ENCODE data around the gene CDHR5.

CDHR5 gene

GRCh38 chr11:640021-640706 is 15.4 kb upstream of the CDHR5 start:
- Histone ChIP-seq H3K9ac (ENCODE audit: low read depth, low read length) (no peak overlapping the region), H3K27ac (ENCODE audit: low read length) (no peak overlapping the region), H3K4me2 (ENCODE audit: insufficient read depth, low read length) (no peak overlapping the region), H3K4me1 (ENCODE audit: insufficient read depth, low read length) (no peaks in the 10 kb centered on the region), H4K20me1 (ENCODE audit: insufficient read depth, low read length) (peaks cover 23% of the 10 kb centered on the region), H3K9me3 (ENCODE audit: insufficient read depth, low read length, severe bottlenecking) (no peaks in the 10 kb centered on the region), H3K4me3 (ENCODE audit: low read depth in 1 of 2, low read length in 2 of 2) (no peak overlapping the region), H3K79me2 (ENCODE audit: insufficient read depth, low read length) (no peaks in the 10 kb centered on the region), H2AFZ (ENCODE audit: low read depth, low read length) (no peak overlapping the region), H3K27me3 (ENCODE audit: insufficient read depth, low read length, poor library complexity) (no peaks in the 10 kb centered on the region), H3K36me3 (ENCODE audit: insufficient read depth, low read length) (peaks cover 47% of the 10 kb centered on the region)
- ATAC-seq (ENCODE audit: insufficient read depth, low read depth): no peak
- no peak for DNase-seq
- TF ChIP-seq CTCF (IDR thresholded peaks at IDR 0.05; ENCODE audit: borderline replicate concordance, extremely low read depth, low read length, poor library complexity, severe bottlenecking) (no peak), EZH2 (IDR thresholded peaks at IDR 0.05; ENCODE audit: borderline replicate concordance, low read depth, low read length, severe bottlenecking) (no peak)

GRCh38 chr11:639332-639955 is 14.7 kb upstream of the CDHR5 start:
- H3K27ac ChIP-seq (ENCODE audit: low read length): no peak overlapping the region
- TF ChIP-seq CTCF (IDR thresholded peaks at IDR 0.05; ENCODE audit: borderline replicate concordance, extremely low read depth, low read length, poor library complexity, severe bottlenecking) (no peak), EZH2 (IDR thresholded peaks at IDR 0.05; ENCODE audit: borderline replicate concordance, low read depth, low read length, severe bottlenecking) (no peak)
- H3K27me3 ChIP-seq (ENCODE audit: insufficient read depth, low read length, poor library complexity): no peaks in the 10 kb centered on the region
- no peaks in the 10 kb centered on the region for H3K79me2 ChIP-seq (ENCODE audit: insufficient read depth, low read length)
- no peaks in the 10 kb centered on the region for H3K4me1 ChIP-seq (ENCODE audit: insufficient read depth, low read length)
- peaks cover 43% of the 10 kb centered on the region for H3K36me3 ChIP-seq (ENCODE audit: insufficient read depth, low read length)
- no peak for ATAC-seq (ENCODE audit: insufficient read depth, low read depth)
- no peak overlapping the region for H2AFZ ChIP-seq (ENCODE audit: low read depth, low read length)
- peaks cover 23% of the 10 kb centered on the region for H4K20me1 ChIP-seq (ENCODE audit: insufficient read depth, low read length)
- no peak overlapping the region for H3K4me3 ChIP-seq (ENCODE audit: low read depth in 1 of 2, low read length in 2 of 2)
- no peak for DNase-seq
- no peak overlapping the region for H3K4me2 ChIP-seq (ENCODE audit: insufficient read depth, low read length)
- no peaks in the 10 kb centered on the region for H3K9me3 ChIP-seq (ENCODE audit: insufficient read depth, low read length, severe bottlenecking)
- no peak overlapping the region for H3K9ac ChIP-seq (ENCODE audit: low read depth, low read length)

GRCh38 chr11:638631-639331 is 14.0 kb upstream of the CDHR5 start:
- no peak overlapping the region for H3K4me3 ChIP-seq (ENCODE audit: low read depth in 1 of 2, low read length in 2 of 2)
- H3K79me2 ChIP-seq (ENCODE audit: insufficient read depth, low read length): no peaks in the 10 kb centered on the region
- H3K36me3 ChIP-seq (ENCODE audit: insufficient read depth, low read length): peaks cover 36% of the 10 kb centered on the region
- no peaks in the 10 kb centered on the region for H3K4me1 ChIP-seq (ENCODE audit: insufficient read depth, low read length)
- H4K20me1 ChIP-seq (ENCODE audit: insufficient read depth, low read length): peaks cover 20% of the 10 kb centered on the region
- H3K4me2 ChIP-seq (ENCODE audit: insufficient read depth, low read length): no peak overlapping the region
- ATAC-seq (ENCODE audit: insufficient read depth, low read depth) (no peak), DNase-seq (no peak)
- H3K27ac ChIP-seq (ENCODE audit: low read length): no peak overlapping the region
- no peak overlapping the region for H2AFZ ChIP-seq (ENCODE audit: low read depth, low read length)
- H3K27me3 ChIP-seq (ENCODE audit: insufficient read depth, low read length, poor library complexity): no peaks in the 10 kb centered on the region
- TF ChIP-seq EZH2 (IDR thresholded peaks at IDR 0.05; ENCODE audit: borderline replicate concordance, low read depth, low read length, severe bottlenecking) (no peak), CTCF (IDR thresholded peaks at IDR 0.05; ENCODE audit: borderline replicate concordance, extremely low read depth, low read length, poor library complexity, severe bottlenecking) (no peak)
- no peak overlapping the region for H3K9ac ChIP-seq (ENCODE audit: low read depth, low read length)
- no peaks in the 10 kb centered on the region for H3K9me3 ChIP-seq (ENCODE audit: insufficient read depth, low read length, severe bottlenecking)
